H1 (cell line): ENCODE data around the gene MAMSTR. TPM values are rescaled to one million over a fixed set of nuclear protein-coding genes. Genes with fewer than 3 reads are reported as not detected.
A peak's percentile ranks its signal among the peaks of the same experiment; 100 is the strongest.

Source experiments
- CTCF ChIA-PET: fragments of 300-600 bp; sonication (Branson Sonifier 250); formaldehyde crosslinking; loops from one replicate; lab custom pipeline; 2021; ENCODE audit not compliant: partially characterized antibody; lab: Charles Lee
- POLR2A ChIA-PET: fragments of 300-600 bp; sonication (Branson Sonifier 250); formaldehyde crosslinking; loops from one replicate; lab custom pipeline; 2021; ENCODE audit warnings: inconsistent platforms; ENCODE audit not compliant: partially characterized antibody; lab: Charles Lee
- DNase-seq, 2 experiments: peaks; one replicate each; pipeline versions ENCODE4 v3.0.0 to v3.0.0-alpha.2; 2010 to 2022; ENCODE audit warnings: low spot score in 2 of 2, low read depth in 1 of 2, mixed read lengths in 1 of 2
- FAIRE-seq: peaks from 2 replicates; lab custom pipeline; 2011; peaks lifted over from hg19 to GRCh38; lab: Jason Lieb, UNC
- H2AFZ ChIP-seq: 2 replicates; pipeline ENCODE4 v1.8.1; 2012; ENCODE audit warnings: low read length, inconsistent platforms
- H2AK5ac ChIP-seq: 2 replicates; pipeline ENCODE4 v1.6.1; 2013; ENCODE audit warnings: low read depth, low read length
- H2BK120ac ChIP-seq: replicated peaks from 2 replicates; pipeline ENCODE3; 2013; ENCODE audit warnings: low read depth, low read length, inconsistent platforms
- H2BK12ac ChIP-seq: 2 replicates; pipeline ENCODE4 v1.6.1; 2013; ENCODE audit warnings: low read depth, low read length
- H2BK15ac ChIP-seq: 2 replicates; pipeline ENCODE4 v1.6.1; 2013; ENCODE audit warnings: low read length
- H2BK20ac ChIP-seq: 2 replicates; pipeline ENCODE4 v1.6.1; 2013; ENCODE audit warnings: low read length
- H2BK5ac ChIP-seq: 2 replicates; pipeline ENCODE4 v1.6.1; 2013; ENCODE audit warnings: low read depth, low read length
- H3K14ac ChIP-seq: 2 replicates; pipeline ENCODE4 v1.6.1; 2013; ENCODE audit warnings: inconsistent platforms; ENCODE audit not compliant: insufficient read length
- H3K18ac ChIP-seq: 2 replicates; pipeline ENCODE4 v1.6.1; 2013; ENCODE audit warnings: low read length; ENCODE audit errors: extremely low read depth
- H3K23ac ChIP-seq: 2 replicates; pipeline ENCODE4 v1.6.1; 2013; ENCODE audit warnings: inconsistent platforms; ENCODE audit not compliant: insufficient read length
- H3K23me2 ChIP-seq: 2 replicates; pipeline ENCODE4 v1.6.1; 2013; ENCODE audit warnings: low read depth, low read length
- H3K27ac ChIP-seq: 2 replicates; pipeline ENCODE4 v1.6.1; 2011; ENCODE audit warnings: low read depth, low read length, inconsistent platforms
- H3K27me3 ChIP-seq, 4 experiments: replicated peaks in 1 of 4; 1 replicate in 1 of 4; 2 replicates in 3 of 4; pipeline versions ENCODE4 v1.6.1 to v1.8.1; 2011 to 2013; ENCODE audit warnings: low read length in 3 of 4, mild to moderate bottlenecking in 3 of 4, inconsistent platforms in 2 of 4, mixed read lengths in 2 of 4, moderate library complexity in 1 of 4; ENCODE audit not compliant: control insufficient read depth in 3 of 4, insufficient read depth in 3 of 4; ENCODE audit errors: extremely low read depth in 1 of 4
- H3K36me3 ChIP-seq, 4 experiments: 2 replicates each; pipeline versions ENCODE4 v1.6.1 to v1.8.1; 2011 to 2013; ENCODE audit warnings: mild to moderate bottlenecking in 4 of 4, low read length in 3 of 4, moderate library complexity in 2 of 4, control low read depth in 1 of 4, inconsistent platforms in 1 of 4; ENCODE audit not compliant: insufficient read depth in 4 of 4, control insufficient read depth in 2 of 4
- H3K4ac ChIP-seq: replicated peaks from 2 replicates; pipeline ENCODE3; 2013; ENCODE audit warnings: low read length, low read depth, mixed read lengths, inconsistent platforms; ENCODE audit not compliant: insufficient read length
- H3K4me1 ChIP-seq, 4 experiments: replicated peaks in 1 of 4; 1 replicate in 1 of 4; 2 replicates in 3 of 4; pipeline versions ENCODE4 v1.6.1 to v1.8.1; 2011 to 2013; ENCODE audit warnings: low read length in 3 of 4, inconsistent platforms in 2 of 4, mixed read lengths in 1 of 4; ENCODE audit not compliant: insufficient read depth in 4 of 4, control insufficient read depth in 3 of 4
- H3K4me2 ChIP-seq, 2 experiments: 2 replicates each; pipeline versions ENCODE4 v1.6.1 to v1.8.1; 2011 to 2013; ENCODE audit warnings: low read depth in 2 of 2, low read length in 2 of 2, control low read depth in 1 of 2, inconsistent platforms in 1 of 2, mild to moderate bottlenecking in 1 of 2; ENCODE audit not compliant: insufficient read depth in 1 of 2
- H3K4me3 ChIP-seq, 4 experiments: fragments of 200-600, 300-600 bp in 1 of 4; sonication (generic), shearing (Covaris generic), sonication (Bioruptor Twin) in 1 of 4; 2 replicates each; pipeline versions ENCODE4 v1.5.1 to v1.8.1; 2011 to 2016; ENCODE audit warnings: low read length in 4 of 4, low read depth in 3 of 4, control low read depth in 2 of 4, inconsistent platforms in 2 of 4, mild to moderate bottlenecking in 2 of 4, mixed read lengths in 1 of 4, moderate library complexity in 1 of 4; ENCODE audit not compliant: insufficient read depth in 2 of 4; ENCODE audit errors: extremely low read depth in 1 of 4
- H3K56ac ChIP-seq: replicated peaks from 2 replicates; pipeline ENCODE3; 2013; ENCODE audit warnings: low read depth, mild to moderate bottlenecking, mixed read lengths, low read length, inconsistent platforms; ENCODE audit not compliant: insufficient read length
- H3K79me1 ChIP-seq: 2 replicates; pipeline ENCODE4 v1.6.1; 2013; ENCODE audit warnings: low read depth, low read length, control low read depth
- H3K79me2 ChIP-seq, 2 experiments: 2 replicates each; pipeline versions ENCODE4 v1.6.1 to v1.8.1; 2012 to 2013; ENCODE audit warnings: low read length in 2 of 2, mild to moderate bottlenecking in 2 of 2, inconsistent platforms in 1 of 2; ENCODE audit not compliant: insufficient read depth in 2 of 2, control insufficient read depth in 1 of 2
- H3K9ac ChIP-seq, 4 experiments: replicated peaks in 1 of 4; 1 replicate in 1 of 4; 2 replicates in 3 of 4; pipeline versions ENCODE4 v1.6.1 to v1.8.1; 2011 to 2013; ENCODE audit warnings: low read depth in 3 of 4, low read length in 3 of 4, control low read depth in 2 of 4, mild to moderate bottlenecking in 2 of 4, moderate library complexity in 2 of 4, inconsistent platforms in 1 of 4; ENCODE audit errors: extremely low read depth in 1 of 4
- H3K9me3 ChIP-seq, 2 experiments: 2 replicates each; pipeline versions ENCODE4 v1.6.1 to v1.8.1; 2012 to 2013; ENCODE audit warnings: mild to moderate bottlenecking in 2 of 2, moderate library complexity in 2 of 2, control low read depth in 1 of 2, inconsistent platforms in 1 of 2, low read depth in 1 of 2, low read length in 1 of 2, mixed read lengths in 1 of 2; ENCODE audit not compliant: insufficient read depth in 2 of 2
- H4K20me1 ChIP-seq, 2 experiments: replicated peaks in 1 of 2; 2 replicates each; pipeline versions ENCODE3 to v1.8.1; 2011 to 2013; ENCODE audit warnings: inconsistent platforms in 2 of 2, low read length in 2 of 2, mild to moderate bottlenecking in 1 of 2; ENCODE audit not compliant: insufficient read depth in 2 of 2, control insufficient read depth in 1 of 2
- H4K5ac ChIP-seq: 2 replicates; pipeline ENCODE4 v1.6.1; 2013; ENCODE audit warnings: low read length, low read depth, mixed read lengths, inconsistent platforms; ENCODE audit not compliant: insufficient read length
- H4K8ac ChIP-seq: 2 replicates; pipeline ENCODE4 v1.8.0; 2013; ENCODE audit warnings: mild to moderate bottlenecking, moderate library complexity, low read length, inconsistent platforms; ENCODE audit not compliant: insufficient read depth; ENCODE audit errors: extremely low read depth
- H4K91ac ChIP-seq: replicated peaks from 2 replicates; pipeline ENCODE3; 2013; ENCODE audit warnings: low read length, mixed read lengths, inconsistent platforms; ENCODE audit not compliant: insufficient read length
- BACH1 ChIP-seq: IDR thresholded peaks from 2 replicates; pipeline ENCODE4 v1.6.1; 2012; ENCODE audit warnings: low read length, improper control_type of control experiment
- NANOG ChIP-seq: IDR thresholded peaks from 2 replicates; pipeline ENCODE4 v1.6.1; 2011; ENCODE audit warnings: low read length, low read depth, mild to moderate bottlenecking, inconsistent platforms; ENCODE audit not compliant: insufficient read depth, poor library complexity, severe bottlenecking
- TBP ChIP-seq: IDR thresholded peaks from 2 replicates; pipeline ENCODE4 v1.6.1; 2011; ENCODE audit warnings: low read depth, low read length, improper control_type of control experiment
- WGBS, 2 experiments: shearing (Covaris generic) in 1 of 2; methylation state at CpG; one replicate each; pipeline versions ENCODE4 v1.1.6 to v1.1.7; 2013 to 2015; ENCODE audit warnings: low lambda C conversion rate in 2 of 2, mixed read lengths in 2 of 2, inconsistent platforms in 1 of 2, low coverage in 1 of 2, missing lambda C conversion rate in 1 of 2; ENCODE audit not compliant: insufficient replicate concordance in 2 of 2, insufficient coverage in 1 of 2, insufficient read length in 1 of 2; ENCODE audit errors: extremely low coverage in 1 of 2, missing lambda C conversion rate in 1 of 2; 5-methylcytosine and 5-hydroxymethylcytosine counted together
- polyA plus RNA-seq, 7 experiments: library from polyadenylated mRNA; depleted of rRNA in 3 of 7; stranded (reverse) in 5 of 7; unstranded in 2 of 7; fragments of >200 nt in 5 of 7; fragments of 200-250 nt in 2 of 7; gene quantifications; 1 replicate in 5 of 7; 2 replicates in 1 of 7; 4 replicates in 1 of 7; pipeline versions ENCODE4 v1.2.1 to v1.2.3, GENCODE V29; 2011 to 2013; ENCODE audit warnings: missing spikeins in 2 of 7, mixed read lengths in 2 of 7
- total RNA-seq: library from RNA; stranded (reverse); fragmentation: NEBNext Ultra II Directional; extraction: Animal tissue kit (Norgen Biotek cat#: 25700); gene quantifications from 2 replicates; pipeline ENCODE4 v1.2.1, GENCODE V29; 2021

Gene MAMSTR
- total and polyA plus RNA-seq, 2 of the 8 experiments (the other 6 are each of a cell fraction or from before 2014, with no cell fraction given) = 2.0 to 2.3 TPM

- H3K4me2 ChIP-seq = peak overlapping the region; percentile 73 to 78; a peak in 3 of 4 replicates
- H3K27ac ChIP-seq = peak overlapping the region; percentile 66; the same call in 1 of the 2 replicates
- H3K79me1 ChIP-seq = peaks cover 10% of the 10 kb centered on the region; the same call in 1 of the 2 replicates
- FAIRE-seq (no peak), DNase-seq (no peak)
- H4K5ac ChIP-seq = no peak overlapping the region
- H2BK120ac ChIP-seq = peak overlapping the region; percentile 3
- peak overlapping the region; percentile 41; the same call in 1 of the 2 replicates for H4K8ac ChIP-seq
- H3K4ac ChIP-seq = no peak overlapping the region
- WGBS, 2 experiments = 88% methylated on average over 8 of the region's 8 CpGs; no CpG with 5 or more reads in 1 of the 2 experiments
- peaks cover 5 to 11% (median 8%) of the 10 kb centered on the region in 4 experiments for H3K4me1 ChIP-seq
- peaks cover 3 to 7% of the 10 kb centered on the region in 2 experiments for H4K20me1 ChIP-seq
- H3K23ac ChIP-seq = no peak overlapping the region
- peak overlapping the region; percentile 93; the same call in 1 of the 2 replicates for H2AK5ac ChIP-seq
- POLR2A ChIA-PET = interaction anchor here (0.8 to 5.6 kb wide), 13 partner anchors 8 to 144 kb away, joined by 3 to 30 read pairs (median 5); partner anchors contain the start of genes CA11 and FUT2
- no peak overlapping the region for H2BK15ac ChIP-seq
- TF ChIP-seq BACH1 = no peak
- 0 out of 2 replicates have a peak, but pooled peaks have one; percentile 0 for TF ChIP-seq TBP
- no peak for TF ChIP-seq NANOG
- TF ChIP-seq, all 59 proteins: peak for 1
- Histone ChIP-seq H3K14ac (no peak overlapping the region), H3K9ac (0 out of 7 replicates have a peak overlapping the region, but pooled peaks of 1 of the 4 experiments have one; percentile 31), H3K79me2 (peaks cover 3 to 17% of the 10 kb centered on the region in 2 experiments; a peak in 3 of 4 replicates), H4K91ac (no peak overlapping the region), H3K18ac (no peak overlapping the region; the same call in 1 of the 2 replicates), H3K27me3 (no peaks in the 10 kb centered on the region), H2BK5ac (peak overlapping the region; percentile 75), H3K36me3 (peaks cover 11 to 29% (median 15%) of the 10 kb centered on the region in 4 experiments), H3K23me2 (peaks cover 3% of the 10 kb centered on the region; the same call in 1 of the 2 replicates), H3K9me3 (no peaks in the 10 kb centered on the region), H2AFZ (no peak overlapping the region), H3K4me3 (peak overlapping the region in 3 of 4 experiments; percentile 57 to 64 (median 58); a peak in 7 of 8 replicates), H2BK12ac (peak overlapping the region; percentile 80), H3K56ac (no peak overlapping the region), H2BK20ac (no peak overlapping the region)
- CTCF ChIA-PET = no interaction called here
Observed at GRCh38 chr19:48746110-48746509, 26.6 kb upstream of the MAMSTR start.
